Sigmoid colon (tissue), 7 donors: Measurements from ENCODE around the gene KCNQ2. TPM values are rescaled to one million over a fixed set of nuclear protein-coding genes. Genes with fewer than 3 reads are reported as not detected.

Source experiments
- DNase-seq: peaks from one replicate; pipeline ENCODE4 v3.0.0-alpha.2; 2019
- H3K27ac ChIP-seq, 4 donors: fragments of 200-600 bp; sonication (generic); one replicate each; pipeline ENCODE4 v1.5.1; 2016 to 2019; ENCODE audit warnings: mild to moderate bottlenecking in 1 of 4
- H3K27me3 ChIP-seq, 3 donors: fragments of 200-600 bp; sonication (generic); one replicate each; pipeline ENCODE4 v1.5.1; 2019; ENCODE audit warnings: mild to moderate bottlenecking in 1 of 3
- H3K36me3 ChIP-seq, 4 donors: fragments of 200-600 bp; sonication (generic); one replicate each; pipeline ENCODE4 v1.5.1; 2016 to 2019
- H3K4me1 ChIP-seq, 4 donors: fragments of 200-600 bp; sonication (generic); one replicate each; pipeline ENCODE4 v1.5.1; 2017 to 2019
- H3K4me3 ChIP-seq, 4 donors: fragments of 200-600 bp; sonication (generic); one replicate each; pipeline ENCODE4 v1.5.1; 2017 to 2019; ENCODE audit warnings: mild to moderate bottlenecking in 2 of 4, moderate library complexity in 1 of 4
- H3K9me3 ChIP-seq, 4 donors: fragments of 200-600 bp in 3 of 4; sonication (generic) in 3 of 4; one replicate each; pipeline versions ENCODE4 v1.5.1 to v1.6.1; 2013 to 2019
- EP300 ChIP-seq, 4 donors: sonication (generic); formaldehyde crosslinking; IDR thresholded peaks; one replicate each; pipeline ENCODE4 v1.6.1; 2017; ENCODE audit warnings: antibody characterized with exemption in 4 of 4
- POLR2A ChIP-seq, 2 donors: fragments of 450-650 bp; IDR thresholded peaks; one replicate each; pipeline ENCODE4 v1.6.1; 2016; ENCODE audit warnings: antibody characterized with exemption in 2 of 2, mild to moderate bottlenecking in 2 of 2, moderate library complexity in 2 of 2
- POLR2AphosphoS5 ChIP-seq, 4 donors: sonication (generic); formaldehyde crosslinking; IDR thresholded peaks; one replicate each; pipeline ENCODE4 v1.6.1; 2017; ENCODE audit warnings: antibody characterized with exemption in 4 of 4
- WGBS, 2 donors: extraction: QIAGEN DNeasy Blood & Tissue Kit; methylation state at CpG; one replicate each; pipeline ENCODE4 v1.1.7; 2013; 5-methylcytosine and 5-hydroxymethylcytosine counted together
- intact Hi-C: fragments of 100-400 bp; cut with DNase I; formaldehyde crosslinking; loops from one replicate; pipeline ENCODE4 v1.15.1; 2023
- polyA plus RNA-seq, 3 donors: library from polyadenylated mRNA; stranded (reverse); fragments of 200-250 nt; gene quantifications; one replicate each; pipeline ENCODE4 v1.2.3, GENCODE V29; 2013
- total RNA-seq, 4 donors: library from RNA; depleted of rRNA; stranded (reverse); fragments of >200 nt; gene quantifications; one replicate each; pipeline ENCODE4 v1.1.0, GENCODE V29; 2016
- TF ChIP-seq, protein P1 (sequence below), 4 experiments: fragments of 450-650 bp in 3 of 4; fragments of 200-600 bp in 1 of 4; IDR thresholded peaks; one replicate each; pipeline ENCODE4 v1.5.1; 2016 to 2019; ENCODE audit warnings: antibody characterized with exemption in 4 of 4, mild to moderate bottlenecking in 3 of 4, moderate library complexity in 2 of 4
- donor health status: healthy with polysubstance abuse.
- donor health status: Bipolar disorder and iron deficiency.
- donor health status: healthy.

The KCNQ2 gene
- total and polyA plus RNA-seq, 7 donors = 0.83 to 4.2 (median 1.2) TPM; not detected in 3

DNA sequence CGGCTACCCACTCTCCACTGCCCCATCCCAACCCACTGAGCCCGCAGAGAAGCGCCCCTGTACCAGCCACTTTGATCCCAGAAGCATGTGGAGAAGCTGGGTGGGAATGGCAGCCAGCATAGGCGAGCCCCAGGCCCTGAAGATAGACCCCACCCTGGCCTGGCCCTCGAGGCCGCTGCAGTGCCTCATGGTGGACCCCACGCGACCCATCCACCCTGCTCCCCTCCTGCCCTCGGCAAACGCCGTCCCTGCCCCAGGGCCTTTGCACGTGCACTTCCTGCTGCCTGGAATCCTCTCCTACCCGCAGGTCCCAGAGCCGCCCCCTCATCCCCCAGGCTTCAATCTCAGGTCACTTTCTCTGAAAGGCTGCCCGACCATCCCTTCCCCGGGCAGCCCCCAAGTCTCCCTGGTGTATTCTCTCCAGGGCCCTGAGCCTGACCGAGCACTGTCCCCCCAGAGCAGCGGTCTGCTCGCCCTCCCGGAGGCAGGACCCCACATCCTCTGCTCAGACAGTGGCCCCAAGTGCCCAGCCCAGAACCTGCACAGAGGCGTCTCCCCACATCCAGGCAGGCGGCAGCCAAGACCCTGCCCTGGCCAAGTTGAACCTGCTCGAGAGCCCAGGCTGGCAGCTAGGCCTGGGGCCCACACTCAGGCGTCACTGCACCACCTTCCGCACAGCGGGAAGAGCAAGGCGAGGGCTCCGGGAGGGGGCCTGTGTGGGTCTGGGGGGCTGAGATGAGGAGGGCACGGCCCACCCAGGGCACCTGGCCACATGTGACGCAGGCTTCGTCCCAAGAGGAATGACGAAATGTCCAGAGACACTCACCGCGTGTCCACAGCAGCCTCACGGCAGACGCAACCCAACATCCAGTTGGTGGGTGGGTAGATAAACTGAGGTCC lies 14.0 kb downstream of the KCNQ2 start:
- Histone ChIP-seq H3K36me3 (no peaks in the 10 kb centered on the region), H3K27me3 (peaks cover 13 to 99% (median 86%) of the 10 kb centered on the region in 3 donors), H3K4me1 (peaks cover 0 to 11% (median 6%) of the 10 kb centered on the region in 4 donors), H3K9me3 (no peaks in the 10 kb centered on the region), H3K27ac (no peak overlapping the region), H3K4me3 (no peak overlapping the region)
- intact Hi-C loops = no loop called here
- TF ChIP-seq POLR2AphosphoS5 (IDR thresholded peaks at IDR 0.05) = no peak
- TF ChIP-seq, protein P1, sequence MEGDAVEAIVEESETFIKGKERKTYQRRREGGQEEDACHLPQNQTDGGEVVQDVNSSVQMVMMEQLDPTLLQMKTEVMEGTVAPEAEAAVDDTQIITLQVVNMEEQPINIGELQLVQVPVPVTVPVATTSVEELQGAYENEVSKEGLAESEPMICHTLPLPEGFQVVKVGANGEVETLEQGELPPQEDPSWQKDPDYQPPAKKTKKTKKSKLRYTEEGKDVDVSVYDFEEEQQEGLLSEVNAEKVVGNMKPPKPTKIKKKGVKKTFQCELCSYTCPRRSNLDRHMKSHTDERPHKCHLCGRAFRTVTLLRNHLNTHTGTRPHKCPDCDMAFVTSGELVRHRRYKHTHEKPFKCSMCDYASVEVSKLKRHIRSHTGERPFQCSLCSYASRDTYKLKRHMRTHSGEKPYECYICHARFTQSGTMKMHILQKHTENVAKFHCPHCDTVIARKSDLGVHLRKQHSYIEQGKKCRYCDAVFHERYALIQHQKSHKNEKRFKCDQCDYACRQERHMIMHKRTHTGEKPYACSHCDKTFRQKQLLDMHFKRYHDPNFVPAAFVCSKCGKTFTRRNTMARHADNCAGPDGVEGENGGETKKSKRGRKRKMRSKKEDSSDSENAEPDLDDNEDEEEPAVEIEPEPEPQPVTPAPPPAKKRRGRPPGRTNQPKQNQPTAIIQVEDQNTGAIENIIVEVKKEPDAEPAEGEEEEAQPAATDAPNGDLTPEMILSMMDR (IDR thresholded peaks at IDR 0.05) = no peak
- TF ChIP-seq EP300 (IDR thresholded peaks at IDR 0.05) = no peak
- no peak for TF ChIP-seq POLR2A (IDR thresholded peaks at IDR 0.05)
- DNase-seq = no peak
- WGBS, 2 donors = 85 to 94% methylated on average over 36 of the region's 36 CpGs

DNA sequence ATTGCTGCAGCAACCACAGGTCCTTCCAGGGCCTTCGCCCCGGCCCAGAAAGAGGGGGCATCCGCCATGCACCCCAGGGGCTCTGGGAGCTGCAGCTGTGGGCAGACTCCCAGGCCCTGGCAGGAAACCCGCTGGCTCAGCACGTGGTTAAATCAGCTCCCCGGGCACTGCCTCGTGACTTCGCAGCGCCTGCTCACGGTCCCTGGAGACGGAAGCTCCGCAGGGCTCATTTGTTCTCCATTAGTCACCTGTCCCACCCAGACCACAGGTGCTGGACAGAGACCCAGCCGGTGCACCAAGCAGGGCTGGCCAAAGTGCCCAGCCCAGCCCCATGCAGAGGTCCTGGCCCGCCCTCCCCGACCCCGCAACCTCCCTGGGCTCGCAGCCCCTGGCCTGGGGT lies 14.7 kb downstream of the KCNQ2 start:
- TF ChIP-seq POLR2AphosphoS5 (IDR thresholded peaks at IDR 0.05) = no peak
- TF ChIP-seq POLR2A (IDR thresholded peaks at IDR 0.05) = no peak
- TF ChIP-seq, protein P1 (IDR thresholded peaks at IDR 0.05) = no peak
- TF ChIP-seq EP300 (IDR thresholded peaks at IDR 0.05) = no peak
- Histone ChIP-seq H3K4me1 (peaks cover 0 to 11% (median 6%) of the 10 kb centered on the region in 4 donors), H3K36me3 (no peaks in the 10 kb centered on the region), H3K9me3 (no peaks in the 10 kb centered on the region), H3K27me3 (peaks cover 13 to 99% (median 86%) of the 10 kb centered on the region in 3 donors), H3K4me3 (no peak overlapping the region), H3K27ac (no peak overlapping the region)
- 38 to 42% methylated on average over 17 of the region's 17 CpGs for WGBS, 2 donors
- DNase-seq = no peak
- intact Hi-C loops = no loop called here

DNA sequence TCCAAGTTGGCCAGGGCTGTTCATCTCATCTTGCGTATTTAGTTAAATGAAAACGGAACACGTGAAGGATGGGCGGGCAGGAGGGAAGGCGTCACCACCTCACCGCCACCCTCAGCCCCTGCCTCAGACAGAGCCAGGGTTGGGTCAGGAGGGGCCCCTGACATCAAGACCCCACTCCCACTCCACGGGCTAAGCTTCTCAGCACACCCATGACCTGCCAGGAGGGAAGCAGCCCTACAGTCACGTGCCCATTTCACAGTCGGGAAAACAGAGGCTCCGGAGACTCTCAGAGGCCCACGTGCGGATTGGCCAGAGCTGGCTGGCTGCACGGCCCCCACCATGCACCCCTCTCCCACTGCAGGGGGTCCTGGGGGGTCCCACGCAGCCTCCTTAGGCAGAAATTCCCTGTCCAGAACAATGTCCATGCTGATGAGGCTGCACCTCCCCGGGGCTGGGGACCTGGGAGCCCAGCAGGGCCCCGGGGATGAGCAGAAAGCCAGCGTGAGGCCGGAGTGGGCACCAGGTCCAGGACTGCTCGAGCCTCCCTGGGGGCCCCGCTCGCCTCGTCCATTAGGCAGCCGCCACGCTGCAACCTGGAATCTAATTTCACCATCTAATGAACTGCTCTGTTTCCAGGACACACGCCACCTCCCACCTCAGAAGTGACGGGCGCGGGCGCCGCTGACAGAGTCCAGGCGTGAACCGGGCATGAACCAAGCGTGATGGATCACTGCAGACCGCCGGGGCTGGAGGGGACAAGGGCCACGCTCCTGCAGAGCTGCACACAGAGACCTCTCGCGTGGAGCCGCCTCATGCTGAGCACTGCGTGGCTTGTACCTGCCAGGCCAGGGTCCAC lies 15.8 kb downstream of the KCNQ2 start:
- peaks cover 13 to 99% (median 85%) of the 10 kb centered on the region in 3 donors for H3K27me3 ChIP-seq
- WGBS, 2 donors = 54 to 76% methylated on average over 40 of the region's 40 CpGs

DNA sequence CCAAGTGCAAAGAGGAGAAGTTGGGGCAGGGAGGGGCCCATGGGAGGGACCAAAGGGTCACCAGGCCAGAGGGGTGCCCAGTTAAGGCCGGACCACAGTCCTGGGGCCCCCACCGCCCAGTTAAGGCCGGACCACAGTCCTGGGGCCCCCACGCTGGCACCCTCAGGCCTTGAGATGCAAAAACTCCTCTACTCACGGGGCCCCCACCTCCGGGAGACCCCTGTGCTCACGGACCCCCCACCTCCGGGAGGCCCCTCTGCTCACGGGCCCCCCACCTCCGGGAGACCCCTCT lies 16.9 kb downstream of the KCNQ2 start:
- 73 to 79% methylated on average over 10 of the region's 10 CpGs for WGBS, 2 donors
- intact Hi-C loops = no loop called here
- no peak overlapping the region for H3K27ac ChIP-seq
- TF ChIP-seq POLR2AphosphoS5 (IDR thresholded peaks at IDR 0.05) (no peak), POLR2A (IDR thresholded peaks at IDR 0.05) (no peak), EP300 (IDR thresholded peaks at IDR 0.05) (no peak)
- TF ChIP-seq, protein P1 (IDR thresholded peaks at IDR 0.05) = no peak
- no peaks in the 10 kb centered on the region for H3K36me3 ChIP-seq
- no peak overlapping the region for H3K4me3 ChIP-seq
- H3K27me3 ChIP-seq = peaks cover 5 to 97% (median 74%) of the 10 kb centered on the region in 3 donors
- peaks cover 0 to 11% (median 6%) of the 10 kb centered on the region in 4 donors for H3K4me1 ChIP-seq
- DNase-seq = no peak
- H3K9me3 ChIP-seq = no peaks in the 10 kb centered on the region

More for the DNA sequence above, 15.8 kb downstream of the KCNQ2 start:
- no peaks in the 10 kb centered on the region for H3K36me3 ChIP-seq
- no peaks in the 10 kb centered on the region for H3K9me3 ChIP-seq
- intact Hi-C loops = no loop called here
- H3K4me1 ChIP-seq = peaks cover 0 to 11% (median 6%) of the 10 kb centered on the region in 4 donors
- TF ChIP-seq POLR2AphosphoS5 (IDR thresholded peaks at IDR 0.05) (no peak), EP300 (IDR thresholded peaks at IDR 0.05) (no peak), POLR2A (IDR thresholded peaks at IDR 0.05) (no peak)
- TF ChIP-seq, protein P1 (IDR thresholded peaks at IDR 0.05) = no peak
- H3K4me3 ChIP-seq = no peak overlapping the region
- no peak overlapping the region for H3K27ac ChIP-seq
- DNase-seq = no peak
